PC-9 (cell line): ENCODE measurements around the gene NRDC.

Experiments
- CTCF ChIP-seq: fragments of 200-600 bp; sonication (generic); conservative IDR thresholded peaks from 2 replicates; pipeline ENCODE4 v1.6.1; 2017; ENCODE audit warnings: mixed run types, antibody characterized with exemption, mild to moderate bottlenecking, moderate library complexity
- EZH2 ChIP-seq: fragments of 200-600 bp; sonication (generic); IDR thresholded peaks from 2 replicates; pipeline ENCODE4 v1.8.0; 2017; ENCODE audit warnings: antibody characterized with exemption, low read depth

GRCh38 chr1:51920130-51920529 lies 41.6 kb upstream of the NRDC start:
- TF ChIP-seq CTCF (no peak), EZH2 (no peak)
